Suprapubic skin (tissue), 4 donors: Measurements from ENCODE around the gene FSTL1. TPM values are rescaled to one million over a fixed set of nuclear protein-coding genes. Genes with fewer than 3 reads are reported as not detected.

Experiments
- DNase-seq, 2 donors: peaks; one replicate each; pipeline ENCODE4 v3.0.0-alpha.2; 2019; ENCODE audit warnings: low spot score in 2 of 2
- H3K27ac ChIP-seq: fragments of 200-600 bp; sonication (generic); one replicate; pipeline ENCODE4 v1.5.1; 2019
- H3K27me3 ChIP-seq: fragments of 200-600 bp; sonication (generic); one replicate; pipeline ENCODE4 v1.5.1; 2019
- H3K36me3 ChIP-seq: fragments of 200-600 bp; sonication (generic); one replicate; pipeline ENCODE4 v1.5.1; 2019
- H3K4me1 ChIP-seq: fragments of 200-600 bp; sonication (generic); one replicate; pipeline ENCODE4 v1.5.1; 2019
- H3K4me3 ChIP-seq: fragments of 200-600 bp; sonication (generic); one replicate; pipeline ENCODE4 v1.5.1; 2019; ENCODE audit warnings: mild to moderate bottlenecking
- H3K9me3 ChIP-seq: fragments of 200-600 bp; sonication (generic); one replicate; pipeline ENCODE4 v1.5.1; 2019
- EP300 ChIP-seq: sonication (generic); formaldehyde crosslinking; IDR thresholded peaks from one replicate; pipeline ENCODE4 v1.6.1; 2017; ENCODE audit warnings: antibody characterized with exemption
- POLR2A ChIP-seq, 2 donors: fragments of 450-650 bp; IDR thresholded peaks; one replicate each; pipeline ENCODE4 v1.6.1; 2017; ENCODE audit warnings: antibody characterized with exemption in 2 of 2, mild to moderate bottlenecking in 2 of 2, moderate library complexity in 2 of 2
- POLR2AphosphoS5 ChIP-seq, 3 donors: sonication (generic); formaldehyde crosslinking; IDR thresholded peaks; one replicate each; pipeline ENCODE4 v1.6.1; 2017; ENCODE audit warnings: antibody characterized with exemption in 3 of 3
- WGBS: methylation state at CpG from one replicate; pipeline ENCODE4 v1.1.5; 2018; 5-methylcytosine and 5-hydroxymethylcytosine counted together
- total RNA-seq, 4 donors: library from RNA; depleted of rRNA; stranded (reverse); fragments of >200 nt; gene quantifications; one replicate each; pipeline ENCODE4 v1.1.0, GENCODE V29; 2016
- TF ChIP-seq, protein P1 (sequence below), 2 donors: fragments of 200-600 bp in 1 of 2; fragments of 450-650 bp in 1 of 2; sonication (generic) in 1 of 2; IDR thresholded peaks; one replicate each; pipeline ENCODE4 v1.5.1; 2016 to 2019; ENCODE audit warnings: antibody characterized with exemption in 2 of 2, mild to moderate bottlenecking in 1 of 2, moderate library complexity in 1 of 2

FSTL1 gene
- total RNA-seq, 4 donors from 2014 or later = 58.3 to 75.3 (median 63.9) TPM

DNA sequence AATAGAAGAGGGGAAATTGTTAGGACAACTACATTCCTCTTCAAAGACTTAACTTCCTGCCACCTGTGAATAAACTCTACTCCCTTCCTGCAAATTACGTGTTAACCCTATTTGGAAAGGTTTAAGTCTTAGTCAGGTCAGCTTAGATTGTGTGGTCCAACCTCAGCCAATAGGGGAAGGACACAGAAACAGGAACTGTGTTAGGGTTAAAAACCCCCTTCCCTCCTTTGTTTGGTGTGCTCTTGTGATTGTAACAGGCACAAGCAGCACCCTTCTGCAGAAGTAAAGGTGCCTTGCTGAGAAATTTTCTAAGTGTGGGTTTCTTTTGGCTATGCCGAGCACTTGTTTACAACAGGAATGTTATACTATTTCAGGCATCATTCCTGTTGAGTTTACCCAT is 45.0 kb upstream of the FSTL1 start:
- Histone ChIP-seq H3K4me3 (no peak overlapping the region), H3K4me1 (peaks cover 13% of the 10 kb centered on the region), H3K36me3 (no peaks in the 10 kb centered on the region), H3K27me3 (no peaks in the 10 kb centered on the region), H3K9me3 (no peaks in the 10 kb centered on the region), H3K27ac (no peak overlapping the region)
- WGBS = 94% methylated on average over 2 of the region's 2 CpGs
- TF ChIP-seq EP300 (no peak), POLR2AphosphoS5 (IDR thresholded peaks at IDR 0.05) (no peak), POLR2A (IDR thresholded peaks at IDR 0.05) (no peak)
- TF ChIP-seq, protein P1, sequence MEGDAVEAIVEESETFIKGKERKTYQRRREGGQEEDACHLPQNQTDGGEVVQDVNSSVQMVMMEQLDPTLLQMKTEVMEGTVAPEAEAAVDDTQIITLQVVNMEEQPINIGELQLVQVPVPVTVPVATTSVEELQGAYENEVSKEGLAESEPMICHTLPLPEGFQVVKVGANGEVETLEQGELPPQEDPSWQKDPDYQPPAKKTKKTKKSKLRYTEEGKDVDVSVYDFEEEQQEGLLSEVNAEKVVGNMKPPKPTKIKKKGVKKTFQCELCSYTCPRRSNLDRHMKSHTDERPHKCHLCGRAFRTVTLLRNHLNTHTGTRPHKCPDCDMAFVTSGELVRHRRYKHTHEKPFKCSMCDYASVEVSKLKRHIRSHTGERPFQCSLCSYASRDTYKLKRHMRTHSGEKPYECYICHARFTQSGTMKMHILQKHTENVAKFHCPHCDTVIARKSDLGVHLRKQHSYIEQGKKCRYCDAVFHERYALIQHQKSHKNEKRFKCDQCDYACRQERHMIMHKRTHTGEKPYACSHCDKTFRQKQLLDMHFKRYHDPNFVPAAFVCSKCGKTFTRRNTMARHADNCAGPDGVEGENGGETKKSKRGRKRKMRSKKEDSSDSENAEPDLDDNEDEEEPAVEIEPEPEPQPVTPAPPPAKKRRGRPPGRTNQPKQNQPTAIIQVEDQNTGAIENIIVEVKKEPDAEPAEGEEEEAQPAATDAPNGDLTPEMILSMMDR (IDR thresholded peaks at IDR 0.05) = no peak
- DNase-seq = no peak

DNA sequence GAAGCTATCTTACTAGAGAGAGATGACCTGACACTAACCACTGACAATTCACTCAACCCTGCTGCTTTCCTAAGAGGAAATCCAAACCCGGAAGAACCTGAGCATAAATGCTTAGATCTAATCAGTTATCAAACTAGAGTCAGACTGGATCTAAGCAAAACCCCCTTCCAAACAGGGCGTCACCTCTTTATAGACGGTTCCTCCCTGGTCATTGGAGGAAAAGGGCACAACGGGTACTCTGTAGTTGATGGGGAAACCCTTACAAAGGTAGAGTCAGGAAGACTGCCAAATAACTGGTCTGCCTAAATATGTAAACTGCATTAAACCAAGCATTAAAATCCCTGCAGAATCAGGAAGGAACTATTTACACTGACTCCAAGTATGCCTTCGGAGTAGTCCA is 41.3 kb upstream of the FSTL1 start:
- WGBS = 75% methylated on average over 5 of the region's 5 CpGs
- no peak for DNase-seq
- TF ChIP-seq, protein P1 (IDR thresholded peaks at IDR 0.05) = no peak
- no peak for TF ChIP-seq EP300
- H3K4me1 ChIP-seq = peaks cover 14% of the 10 kb centered on the region
- H3K4me3 ChIP-seq = no peak overlapping the region
- no peaks in the 10 kb centered on the region for H3K27me3 ChIP-seq
- no peak overlapping the region for H3K27ac ChIP-seq
- H3K36me3 ChIP-seq = no peaks in the 10 kb centered on the region
- H3K9me3 ChIP-seq = no peaks in the 10 kb centered on the region

DNA sequence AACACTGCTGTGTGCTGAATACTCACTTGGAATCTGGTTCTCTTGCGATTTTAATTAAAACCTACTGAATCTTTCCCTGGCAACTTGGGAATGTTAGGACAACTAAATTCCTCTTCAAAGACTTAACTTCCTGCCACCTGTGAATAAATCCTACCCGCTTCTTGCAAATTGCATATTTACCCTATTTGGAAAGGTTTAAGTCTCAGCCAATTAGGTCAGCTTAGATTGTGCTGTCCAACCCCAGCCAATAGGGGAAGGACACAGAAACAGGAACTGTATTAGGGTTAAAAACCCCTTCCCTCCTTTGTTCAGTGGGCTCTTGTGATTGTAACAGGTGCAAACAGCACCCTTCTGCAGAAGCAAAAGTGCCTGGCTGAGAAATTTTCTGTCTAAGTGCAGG is 38.6 kb upstream of the FSTL1 start:
- H3K9me3 ChIP-seq = no peaks in the 10 kb centered on the region
- no peak for DNase-seq
- H3K4me1 ChIP-seq = peaks cover 13% of the 10 kb centered on the region
- WGBS = 68% methylated on average over 2 of the region's 2 CpGs
- no peaks in the 10 kb centered on the region for H3K36me3 ChIP-seq
- no peak overlapping the region for H3K4me3 ChIP-seq
- TF ChIP-seq POLR2AphosphoS5 (IDR thresholded peaks at IDR 0.05) = no peak
- TF ChIP-seq POLR2A (IDR thresholded peaks at IDR 0.05) = no peak
- TF ChIP-seq EP300 = no peak
- TF ChIP-seq, protein P1 (IDR thresholded peaks at IDR 0.05) = no peak
- no peaks in the 10 kb centered on the region for H3K27me3 ChIP-seq
- H3K27ac ChIP-seq = no peak overlapping the region

DNA sequence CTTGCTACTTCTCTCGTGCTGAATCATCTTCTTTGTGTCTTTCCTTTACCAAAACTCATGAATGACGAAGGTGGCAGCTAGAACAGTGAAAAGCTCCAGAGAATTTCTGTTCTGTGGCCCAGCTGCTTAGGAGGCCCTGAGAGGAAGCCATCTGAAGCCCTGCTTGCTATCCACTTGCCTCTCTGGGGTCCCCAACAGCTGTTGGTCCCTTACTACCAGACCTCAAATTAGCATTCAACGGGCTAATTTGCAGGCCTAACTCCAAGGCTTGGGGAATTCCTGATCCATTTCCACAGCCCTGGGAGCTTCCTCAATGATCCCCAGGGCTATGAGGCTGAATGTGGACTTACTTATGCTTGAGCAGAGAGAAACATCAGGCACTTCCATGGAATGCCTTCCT is 37.5 kb upstream of the FSTL1 start:
- Histone ChIP-seq H3K4me1 (peaks cover 13% of the 10 kb centered on the region), H3K36me3 (no peaks in the 10 kb centered on the region), H3K9me3 (no peaks in the 10 kb centered on the region), H3K27ac (peak overlapping the region; percentile 52), H3K4me3 (no peak overlapping the region), H3K27me3 (no peaks in the 10 kb centered on the region)
- DNase-seq = no peak
- 75% methylated on average over 3 of the region's 3 CpGs for WGBS
- no peak for TF ChIP-seq POLR2A (IDR thresholded peaks at IDR 0.05)
- TF ChIP-seq, protein P1 (IDR thresholded peaks at IDR 0.05) = no peak
- no peak for TF ChIP-seq POLR2AphosphoS5 (IDR thresholded peaks at IDR 0.05)
- TF ChIP-seq EP300 = no peak

DNA sequence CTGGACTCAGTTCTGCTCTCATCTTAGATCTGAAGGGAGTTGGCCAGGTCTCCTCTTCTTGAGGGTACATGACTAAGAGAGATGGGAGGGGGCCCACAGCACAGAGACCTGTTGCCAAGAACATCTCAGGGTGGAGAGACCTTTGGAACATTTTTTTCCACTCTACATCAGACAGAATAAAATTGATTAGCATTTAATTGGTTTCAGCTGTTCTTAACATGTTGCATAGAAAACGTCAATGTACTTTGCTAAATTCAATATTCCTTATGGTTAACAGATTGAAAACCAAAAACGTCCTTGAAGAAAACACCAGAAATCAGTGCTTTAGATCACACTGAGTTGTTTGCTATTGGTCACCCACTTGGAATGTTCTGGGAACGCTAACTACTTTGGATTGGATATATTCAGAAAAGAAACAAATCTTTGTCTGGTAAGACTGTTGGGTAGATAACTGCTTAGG is 36.4 kb upstream of the FSTL1 start:
- TF ChIP-seq POLR2AphosphoS5 (IDR thresholded peaks at IDR 0.05) (peak in 1 of 3 donors; percentile 27), POLR2A (IDR thresholded peaks at IDR 0.05) (no peak), EP300 (no peak)
- 23% methylated on average over 3 of the region's 3 CpGs for WGBS
- Histone ChIP-seq H3K9me3 (no peaks in the 10 kb centered on the region), H3K36me3 (no peaks in the 10 kb centered on the region), H3K4me3 (no peak overlapping the region), H3K27ac (peak overlapping the region; percentile 52), H3K4me1 (peaks cover 13% of the 10 kb centered on the region), H3K27me3 (no peaks in the 10 kb centered on the region)
- no peak for DNase-seq

DNA sequence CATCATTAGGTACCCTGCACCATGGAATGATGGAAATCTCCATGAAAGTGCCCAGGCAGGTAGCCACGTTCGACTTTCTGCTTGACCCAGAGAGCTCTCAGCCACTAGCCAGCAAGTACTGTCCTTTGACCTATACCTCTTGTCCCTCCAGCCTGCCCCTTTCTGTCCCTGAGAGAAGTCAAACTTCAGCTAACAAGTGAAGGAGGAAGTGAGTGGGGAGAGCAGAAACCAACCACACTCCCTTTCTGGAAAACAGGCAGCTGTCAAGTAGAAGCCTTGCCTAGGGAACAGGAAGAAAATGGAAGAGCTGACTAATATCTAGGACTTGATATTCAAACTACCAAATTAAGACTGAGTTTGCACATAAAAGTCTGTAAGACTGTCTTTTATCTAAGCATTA is 30.3 kb upstream of the FSTL1 start:
- Histone ChIP-seq H3K4me1 (no peaks in the 10 kb centered on the region), H3K27me3 (no peaks in the 10 kb centered on the region), H3K9me3 (no peaks in the 10 kb centered on the region), H3K36me3 (no peaks in the 10 kb centered on the region), H3K4me3 (no peak overlapping the region), H3K27ac (no peak overlapping the region)
- TF ChIP-seq EP300 (no peak), POLR2AphosphoS5 (IDR thresholded peaks at IDR 0.05) (no peak), POLR2A (IDR thresholded peaks at IDR 0.05) (no peak)
- TF ChIP-seq, protein P1 (IDR thresholded peaks at IDR 0.05) = no peak
- WGBS = 83% methylated on average over 2 of the region's 2 CpGs
- DNase-seq = no peak
